ENCODE data around the gene B4GALNT3.

The B4GALNT3 gene

DNA sequence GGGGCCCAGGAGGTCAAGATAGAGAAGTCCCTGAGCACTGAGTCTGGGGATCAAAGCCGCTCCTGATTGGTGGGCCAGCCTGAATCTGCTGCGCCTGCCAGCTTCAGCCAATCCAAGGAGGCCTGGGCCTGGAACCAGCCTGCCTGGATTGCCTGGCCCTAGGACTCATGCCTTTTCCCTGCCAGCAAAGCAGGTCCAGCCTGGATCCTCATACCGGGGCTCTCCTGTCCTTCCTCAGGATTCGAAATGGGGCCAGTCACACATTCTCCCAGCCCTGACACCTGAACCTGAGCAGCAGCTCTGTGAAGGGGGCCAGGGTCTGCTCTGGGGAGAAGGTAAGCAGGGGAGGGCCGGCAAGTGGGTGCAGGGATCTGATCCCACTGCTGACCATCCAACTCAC is 121.6 kb downstream of the B4GALNT3 start:
- FAIRE-seq (no peak), DNase-seq (ENCODE audit: insufficient read length, low spot score) (no peak)
- TF ChIP-seq SPI1 (IDR thresholded peaks at IDR 0.05; ENCODE audit: low read depth, low read length) (no peak), PAX5 (IDR thresholded peaks at IDR 0.05; ENCODE audit: insufficient read depth, low read length, severe bottlenecking) (no peak), POLR2AphosphoS5 (IDR thresholded peaks at IDR 0.05; ENCODE audit: low read depth, low read length) (no peak), TAF1 (IDR thresholded peaks at IDR 0.05; ENCODE audit: low read depth, low read length) (no peak), POU2F2 (IDR thresholded peaks at IDR 0.05; ENCODE audit: low read depth, low read length) (no peak), POLR2A (IDR thresholded peaks at IDR 0.05; ENCODE audit: low read depth, low read length) (no peak)

GRCh38 chr12:581746-582145 is 122.0 kb downstream of the B4GALNT3 start:
- TF ChIP-seq POU2F2 (IDR thresholded peaks at IDR 0.05; ENCODE audit: low read depth, low read length) (no peak), TAF1 (IDR thresholded peaks at IDR 0.05; ENCODE audit: low read depth, low read length) (no peak), PAX5 (IDR thresholded peaks at IDR 0.05; ENCODE audit: insufficient read depth, low read length, severe bottlenecking) (no peak), POLR2AphosphoS5 (IDR thresholded peaks at IDR 0.05; ENCODE audit: low read depth, low read length) (no peak), POLR2A (IDR thresholded peaks at IDR 0.05; ENCODE audit: low read depth, low read length) (no peak), SPI1 (IDR thresholded peaks at IDR 0.05; ENCODE audit: low read depth, low read length) (no peak)
- DNase-seq (ENCODE audit: insufficient read length, low spot score) (no peak), FAIRE-seq (no peak)

DNA sequence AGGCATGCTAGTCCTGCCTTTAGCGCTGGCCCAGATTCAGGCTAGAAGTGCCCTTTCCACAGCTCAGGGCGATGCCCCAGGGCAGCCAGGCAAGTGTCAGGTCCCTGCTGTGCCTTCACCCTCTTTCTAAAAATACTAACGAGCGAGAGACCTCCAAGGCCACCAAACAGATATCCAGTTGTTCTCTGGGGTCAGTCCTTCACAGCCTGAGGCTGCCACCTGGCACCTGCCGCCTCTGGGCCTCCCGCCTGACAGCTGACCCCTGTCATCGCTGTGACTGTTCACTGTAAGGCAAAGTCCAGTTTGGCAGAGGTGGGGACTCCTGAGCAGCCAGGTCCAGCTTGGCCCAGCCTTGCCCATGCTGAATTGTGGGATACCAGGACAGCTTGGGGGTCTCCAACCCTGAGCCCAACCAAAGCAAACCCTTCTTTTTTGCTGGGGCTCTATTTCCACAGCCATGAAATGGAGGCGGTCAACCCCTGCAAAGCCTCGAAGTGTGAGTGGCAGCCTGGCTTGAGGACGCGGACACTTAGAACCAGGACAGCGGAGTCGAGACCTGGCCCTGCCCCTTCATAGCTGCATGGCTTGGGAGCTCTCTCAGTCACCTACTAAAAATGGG is 123.6 kb downstream of the B4GALNT3 start:
- TF ChIP-seq TAF1 (IDR thresholded peaks at IDR 0.05; ENCODE audit: low read depth, low read length), result no peak
- TF ChIP-seq POU2F2 (IDR thresholded peaks at IDR 0.05; ENCODE audit: low read depth, low read length), result no peak
- TF ChIP-seq POLR2A (IDR thresholded peaks at IDR 0.05; ENCODE audit: low read depth, low read length), result no peak
- no peak for TF ChIP-seq PAX5 (IDR thresholded peaks at IDR 0.05; ENCODE audit: insufficient read depth, low read length, severe bottlenecking)
- no peak for TF ChIP-seq SPI1 (IDR thresholded peaks at IDR 0.05; ENCODE audit: low read depth, low read length)
- no peak for TF ChIP-seq POLR2AphosphoS5 (IDR thresholded peaks at IDR 0.05; ENCODE audit: low read depth, low read length)
- FAIRE-seq (no peak), DNase-seq (ENCODE audit: insufficient read length, low spot score) (no peak)

DNA sequence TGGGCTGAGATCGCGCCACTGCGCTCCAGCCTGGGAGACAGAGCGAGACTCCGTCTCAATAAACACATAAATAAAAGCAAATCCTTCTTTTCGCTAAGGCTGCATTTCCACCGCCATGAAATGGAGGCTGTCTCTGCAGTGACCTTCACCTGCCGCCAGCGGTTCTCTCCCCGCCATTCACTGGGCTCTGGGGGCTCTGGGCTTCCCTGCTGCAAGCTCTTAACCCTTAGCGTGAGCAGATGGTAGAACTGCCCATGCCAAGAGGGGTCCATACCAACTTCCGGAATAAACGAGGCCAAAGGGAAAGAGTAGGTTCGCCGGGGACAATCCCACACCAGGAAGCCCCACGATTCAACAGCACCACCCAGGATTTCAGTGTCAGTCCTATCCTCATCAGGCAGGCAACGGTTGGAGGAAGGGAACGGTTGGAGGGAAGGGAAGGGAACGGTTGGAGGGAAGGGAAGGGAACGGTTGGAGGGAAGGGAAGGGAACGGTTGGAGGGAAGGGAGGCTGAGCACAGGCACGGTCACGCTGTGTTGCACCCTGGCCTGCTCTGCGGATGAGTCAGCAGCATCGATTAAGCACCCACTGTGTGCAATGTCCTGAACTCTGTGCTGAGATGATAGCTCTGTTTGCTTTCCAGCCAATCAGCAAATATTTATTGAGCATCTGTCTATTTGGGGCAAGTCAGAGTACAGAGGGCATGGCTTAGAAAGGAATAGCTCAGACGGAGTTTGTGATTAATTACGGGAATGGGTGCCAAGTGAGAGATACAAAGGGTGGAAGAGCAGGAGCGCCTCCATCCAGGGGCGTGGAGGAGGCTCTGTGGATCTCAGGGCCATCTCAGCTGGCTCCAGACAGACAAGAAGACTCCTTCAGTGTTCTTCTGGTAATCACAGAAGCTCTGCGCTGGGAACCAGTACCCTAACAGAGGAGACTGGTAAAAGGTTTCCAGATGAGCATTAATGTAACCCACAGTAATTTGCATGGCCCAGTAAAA is 125.6 kb downstream of the B4GALNT3 start:
- FAIRE-seq, result no peak

GRCh38 chr12:586318-587071 is 126.8 kb downstream of the B4GALNT3 start:
- DNase-seq (ENCODE audit: insufficient read length, low spot score) (no peak), FAIRE-seq (no peak)
- TF ChIP-seq POLR2A (IDR thresholded peaks at IDR 0.05; ENCODE audit: low read depth, low read length) (no peak), POLR2AphosphoS5 (IDR thresholded peaks at IDR 0.05; ENCODE audit: low read depth, low read length) (no peak), PAX5 (IDR thresholded peaks at IDR 0.05; ENCODE audit: insufficient read depth, low read length, severe bottlenecking) (no peak), SPI1 (IDR thresholded peaks at IDR 0.05; ENCODE audit: low read depth, low read length) (no peak), POU2F2 (IDR thresholded peaks at IDR 0.05; ENCODE audit: low read depth, low read length) (no peak), TAF1 (IDR thresholded peaks at IDR 0.05; ENCODE audit: low read depth, low read length) (no peak)

More for the DNA sequence above, 125.6 kb downstream of the B4GALNT3 start:
- no peak for DNase-seq (ENCODE audit: insufficient read length, low spot score)
- no peak for TF ChIP-seq TAF1 (IDR thresholded peaks at IDR 0.05; ENCODE audit: low read depth, low read length)
- no peak for TF ChIP-seq POU2F2 (IDR thresholded peaks at IDR 0.05; ENCODE audit: low read depth, low read length)
- no peak for TF ChIP-seq POLR2AphosphoS5 (IDR thresholded peaks at IDR 0.05; ENCODE audit: low read depth, low read length)

DNA sequence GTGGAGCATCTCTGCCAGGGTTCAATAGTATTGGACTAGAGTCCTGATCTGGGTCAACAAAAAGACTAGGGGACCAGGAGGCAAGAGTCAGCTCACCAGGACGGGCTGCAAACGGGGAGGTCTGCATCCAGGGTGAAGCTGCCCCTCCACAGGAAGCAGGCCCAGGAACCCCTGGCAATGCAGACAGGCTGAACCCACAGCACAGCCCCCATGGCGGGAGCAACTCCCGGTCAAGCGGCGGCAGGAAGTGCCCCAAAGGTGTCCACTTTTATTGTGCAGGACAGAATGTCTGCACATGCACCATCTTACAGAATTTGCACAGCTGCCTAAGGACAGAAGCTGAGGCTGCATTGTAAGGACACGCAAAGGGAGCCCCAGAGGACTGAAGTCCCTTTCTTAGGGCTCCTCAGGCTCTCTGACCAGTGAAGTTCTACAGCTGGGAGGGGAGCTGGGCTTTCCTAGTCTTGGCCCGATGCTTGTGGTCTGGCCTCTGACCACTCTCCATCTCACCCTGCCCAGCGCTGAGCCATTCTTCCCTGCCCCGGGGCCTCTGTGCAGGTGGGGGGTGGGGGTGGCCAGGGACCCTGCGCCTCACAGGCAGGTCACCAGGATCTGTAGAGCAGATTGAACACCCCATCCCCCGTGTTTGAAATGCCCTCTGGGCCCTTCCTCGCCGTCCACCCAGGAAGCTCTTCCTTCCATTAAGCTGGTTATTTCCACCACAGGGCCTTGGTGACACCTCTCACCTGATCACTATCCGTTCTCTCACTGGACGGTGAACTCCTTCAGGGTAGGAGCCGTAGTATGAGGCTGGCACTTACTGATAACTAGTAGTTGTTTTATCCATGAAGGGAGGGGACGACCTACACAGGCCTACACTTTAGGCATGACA is 127.6 kb downstream of the B4GALNT3 start:
- DNase-seq (ENCODE audit: insufficient read length, low spot score), result no peak
- no peak for FAIRE-seq
- no peak for TF ChIP-seq POU2F2 (IDR thresholded peaks at IDR 0.05; ENCODE audit: low read depth, low read length)
- TF ChIP-seq POLR2A (IDR thresholded peaks at IDR 0.05; ENCODE audit: low read depth, low read length), result no peak
- no peak for TF ChIP-seq POLR2AphosphoS5 (IDR thresholded peaks at IDR 0.05; ENCODE audit: low read depth, low read length)
- no peak for TF ChIP-seq TAF1 (IDR thresholded peaks at IDR 0.05; ENCODE audit: low read depth, low read length)
- no peak for TF ChIP-seq SPI1 (IDR thresholded peaks at IDR 0.05; ENCODE audit: low read depth, low read length)

- FAIRE-seq, result no peak
- TF ChIP-seq SPI1 (IDR thresholded peaks at IDR 0.05; ENCODE audit: low read depth, low read length), result no peak
Measured at GRCh38 chr12:588024-588322, 128.2 kb downstream of the B4GALNT3 start.

GRCh38 chr12:588646-589045 is 128.9 kb downstream of the B4GALNT3 start:
- no peak for TF ChIP-seq POLR2A (IDR thresholded peaks at IDR 0.05; ENCODE audit: low read depth, low read length)
- TF ChIP-seq POU2F2 (IDR thresholded peaks at IDR 0.05; ENCODE audit: low read depth, low read length), result no peak
- TF ChIP-seq SPI1 (IDR thresholded peaks at IDR 0.05; ENCODE audit: low read depth, low read length), result no peak
- TF ChIP-seq TAF1 (IDR thresholded peaks at IDR 0.05; ENCODE audit: low read depth, low read length), result no peak
- TF ChIP-seq POLR2AphosphoS5 (IDR thresholded peaks at IDR 0.05; ENCODE audit: low read depth, low read length), result no peak
- no peak for TF ChIP-seq PAX5 (IDR thresholded peaks at IDR 0.05; ENCODE audit: insufficient read depth, low read length, severe bottlenecking)
- FAIRE-seq (no peak), DNase-seq (ENCODE audit: insufficient read length, low spot score) (no peak)

More at GRCh38 chr12:588024-588322, 128.2 kb downstream of the B4GALNT3 start:
- DNase-seq (ENCODE audit: insufficient read length, low spot score), result no peak
